ENCODE results near the gene DCX. TPM values are rescaled to one million over a fixed set of nuclear protein-coding genes. Genes with fewer than 3 reads are reported as not detected.

DCX gene
- total RNA-seq, 1 donor from 2014 or later = not detected

DNA sequence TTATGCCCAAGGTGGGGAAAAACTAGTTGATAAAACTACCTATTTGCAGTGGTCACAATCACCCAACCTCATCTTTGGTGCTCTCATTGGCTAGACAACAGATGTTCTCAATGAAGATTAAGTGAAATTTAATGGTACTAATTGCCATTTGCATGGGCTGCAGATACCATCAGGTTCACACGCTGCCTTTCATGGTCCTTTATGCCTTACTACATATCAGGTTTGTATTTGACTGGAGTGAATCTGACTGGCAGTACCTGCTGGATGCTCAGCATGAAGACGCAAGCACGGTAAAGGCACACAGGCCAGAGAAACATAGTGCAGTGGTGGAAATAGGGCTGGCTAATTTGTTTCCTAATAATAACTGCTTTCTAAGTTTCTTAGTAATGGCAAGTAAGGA is 48.3 kb downstream of the DCX start:
- Histone ChIP-seq H3K27ac (no peak overlapping the region), H3K27me3 (no peaks in the 10 kb centered on the region), H3K4me1 (no peaks in the 10 kb centered on the region), H3K36me3 (no peaks in the 10 kb centered on the region), H3K9me3 (no peaks in the 10 kb centered on the region), H3K4me3 (no peak overlapping the region)
- intact Hi-C loops (cut with DNase I) = no loop called here
- TF ChIP-seq POLR2AphosphoS5 (IDR thresholded peaks at IDR 0.05; ENCODE audit: insufficient read depth in 1 of 2, low read depth in 1 of 2) = no peak
- TF ChIP-seq POLR2A (IDR thresholded peaks at IDR 0.05) = no peak
- TF ChIP-seq, protein P1, sequence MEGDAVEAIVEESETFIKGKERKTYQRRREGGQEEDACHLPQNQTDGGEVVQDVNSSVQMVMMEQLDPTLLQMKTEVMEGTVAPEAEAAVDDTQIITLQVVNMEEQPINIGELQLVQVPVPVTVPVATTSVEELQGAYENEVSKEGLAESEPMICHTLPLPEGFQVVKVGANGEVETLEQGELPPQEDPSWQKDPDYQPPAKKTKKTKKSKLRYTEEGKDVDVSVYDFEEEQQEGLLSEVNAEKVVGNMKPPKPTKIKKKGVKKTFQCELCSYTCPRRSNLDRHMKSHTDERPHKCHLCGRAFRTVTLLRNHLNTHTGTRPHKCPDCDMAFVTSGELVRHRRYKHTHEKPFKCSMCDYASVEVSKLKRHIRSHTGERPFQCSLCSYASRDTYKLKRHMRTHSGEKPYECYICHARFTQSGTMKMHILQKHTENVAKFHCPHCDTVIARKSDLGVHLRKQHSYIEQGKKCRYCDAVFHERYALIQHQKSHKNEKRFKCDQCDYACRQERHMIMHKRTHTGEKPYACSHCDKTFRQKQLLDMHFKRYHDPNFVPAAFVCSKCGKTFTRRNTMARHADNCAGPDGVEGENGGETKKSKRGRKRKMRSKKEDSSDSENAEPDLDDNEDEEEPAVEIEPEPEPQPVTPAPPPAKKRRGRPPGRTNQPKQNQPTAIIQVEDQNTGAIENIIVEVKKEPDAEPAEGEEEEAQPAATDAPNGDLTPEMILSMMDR (IDR thresholded peaks at IDR 0.05) = no peak
- no peak for DNase-seq (ENCODE audit: extremely low spot score in 2 of 2)

GRCh38 chrX:111361751-111362150 is 50.2 kb downstream of the DCX start:
- Histone ChIP-seq H3K4me3 (no peak overlapping the region), H3K36me3 (no peaks in the 10 kb centered on the region), H3K27ac (no peak overlapping the region), H3K9me3 (no peaks in the 10 kb centered on the region), H3K27me3 (no peaks in the 10 kb centered on the region), H3K4me1 (no peaks in the 10 kb centered on the region)
- TF ChIP-seq POLR2AphosphoS5 (IDR thresholded peaks at IDR 0.05; ENCODE audit: insufficient read depth in 1 of 2, low read depth in 1 of 2) (no peak), POLR2A (IDR thresholded peaks at IDR 0.05) (no peak)
- TF ChIP-seq, protein P1 (IDR thresholded peaks at IDR 0.05) = no peak
- intact Hi-C loops (cut with DNase I) = no loop called here
- no peak for DNase-seq (ENCODE audit: extremely low spot score in 2 of 2)

GRCh38 chrX:111360839-111361238 is 51.2 kb downstream of the DCX start:
- no peaks in the 10 kb centered on the region for H3K4me1 ChIP-seq
- TF ChIP-seq POLR2A (IDR thresholded peaks at IDR 0.05) (no peak), POLR2AphosphoS5 (IDR thresholded peaks at IDR 0.05; ENCODE audit: insufficient read depth in 1 of 2, low read depth in 1 of 2) (no peak)
- TF ChIP-seq, protein P1 (IDR thresholded peaks at IDR 0.05) = no peak
- no peaks in the 10 kb centered on the region for H3K9me3 ChIP-seq
- H3K4me3 ChIP-seq = no peak overlapping the region
- no peaks in the 10 kb centered on the region for H3K36me3 ChIP-seq
- intact Hi-C loops (cut with DNase I) = no loop called here
- no peak for DNase-seq (ENCODE audit: extremely low spot score in 2 of 2)
- no peaks in the 10 kb centered on the region for H3K27me3 ChIP-seq
- no peak overlapping the region for H3K27ac ChIP-seq

GRCh38 chrX:111355523-111356115 is 56.4 kb downstream of the DCX start:
- no peak for DNase-seq (ENCODE audit: extremely low spot score in 2 of 2)
- intact Hi-C loops (cut with DNase I) = no loop called here

DNA sequence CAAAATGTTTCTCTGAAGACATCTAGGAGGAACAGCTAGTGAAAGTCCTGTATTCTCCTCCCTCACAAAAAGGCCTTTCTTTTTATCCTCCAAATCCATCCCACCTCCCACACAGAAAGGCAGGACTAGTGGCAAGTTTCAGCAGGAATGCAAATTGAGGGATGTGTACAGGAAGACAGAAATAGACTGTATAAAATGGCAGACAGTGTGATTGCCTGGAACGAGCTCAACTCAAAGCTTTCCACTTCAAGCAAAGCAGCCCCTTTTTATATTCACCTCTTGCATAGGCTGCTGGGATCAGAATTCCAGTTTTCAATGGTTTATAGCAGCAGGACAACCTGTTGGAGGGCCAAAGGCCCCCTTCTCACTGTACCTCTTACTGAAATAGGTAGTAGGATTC is 57.5 kb downstream of the DCX start:
- intact Hi-C loops (cut with DNase I) = no loop called here
- TF ChIP-seq, protein P1 (IDR thresholded peaks at IDR 0.05) = no peak
- TF ChIP-seq POLR2A (IDR thresholded peaks at IDR 0.05) (no peak), POLR2AphosphoS5 (IDR thresholded peaks at IDR 0.05; ENCODE audit: insufficient read depth in 1 of 2, low read depth in 1 of 2) (no peak)
- H3K9me3 ChIP-seq = no peaks in the 10 kb centered on the region

More at GRCh38 chrX:111355523-111356115, 56.4 kb downstream of the DCX start:
- no peaks in the 10 kb centered on the region for H3K4me1 ChIP-seq
- H3K27me3 ChIP-seq = no peaks in the 10 kb centered on the region
- no peak overlapping the region for H3K27ac ChIP-seq
- TF ChIP-seq, protein P1 (IDR thresholded peaks at IDR 0.05) = no peak
- TF ChIP-seq POLR2AphosphoS5 (IDR thresholded peaks at IDR 0.05; ENCODE audit: insufficient read depth in 1 of 2, low read depth in 1 of 2) (no peak), POLR2A (IDR thresholded peaks at IDR 0.05) (no peak)
- H3K4me3 ChIP-seq = no peak overlapping the region
- H3K36me3 ChIP-seq = no peaks in the 10 kb centered on the region
- no peaks in the 10 kb centered on the region for H3K9me3 ChIP-seq

More for the DNA sequence above, 57.5 kb downstream of the DCX start:
- no peak overlapping the region for H3K4me3 ChIP-seq
- no peak overlapping the region for H3K27ac ChIP-seq
- H3K36me3 ChIP-seq = no peaks in the 10 kb centered on the region
- DNase-seq (ENCODE audit: extremely low spot score in 2 of 2) = no peak
- no peaks in the 10 kb centered on the region for H3K4me1 ChIP-seq
- H3K27me3 ChIP-seq = no peaks in the 10 kb centered on the region
